ENCODE data around the gene PLBD2.

DNA sequence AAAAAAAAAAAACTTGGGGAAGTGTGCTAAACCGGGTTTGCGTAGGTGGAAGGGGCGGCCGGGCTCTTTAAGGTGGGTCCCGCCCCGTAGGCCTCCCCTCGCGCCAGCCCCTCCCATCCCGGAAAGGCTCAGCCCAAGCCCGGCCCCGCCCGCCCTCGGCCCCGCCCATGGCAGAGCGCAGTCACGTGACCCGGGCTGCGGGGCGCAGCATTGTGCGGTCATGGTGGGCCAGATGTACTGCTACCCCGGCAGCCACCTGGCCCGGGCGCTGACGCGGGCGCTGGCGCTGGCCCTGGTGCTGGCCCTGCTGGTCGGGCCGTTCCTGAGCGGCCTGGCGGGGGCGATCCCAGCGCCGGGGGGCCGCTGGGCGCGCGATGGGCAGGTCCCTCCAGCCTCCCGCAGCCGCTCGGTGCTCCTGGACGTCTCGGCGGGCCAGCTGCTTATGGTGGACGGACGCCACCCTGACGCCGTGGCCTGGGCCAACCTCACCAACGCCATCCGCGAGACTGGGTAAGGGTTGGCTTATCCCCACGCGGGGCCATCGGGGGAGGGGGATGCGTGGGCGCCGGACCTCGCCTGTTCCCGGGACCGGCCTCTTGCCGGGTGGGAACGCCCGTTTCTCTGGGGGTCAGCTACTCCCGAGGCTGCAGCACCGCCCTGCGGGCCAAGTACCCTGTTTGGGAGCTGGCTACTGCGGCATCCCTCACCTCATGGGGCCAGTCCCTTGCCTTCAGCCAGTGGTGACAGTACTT, at the start of gene PLBD2:
- TF ChIP-seq, protein P1, sequence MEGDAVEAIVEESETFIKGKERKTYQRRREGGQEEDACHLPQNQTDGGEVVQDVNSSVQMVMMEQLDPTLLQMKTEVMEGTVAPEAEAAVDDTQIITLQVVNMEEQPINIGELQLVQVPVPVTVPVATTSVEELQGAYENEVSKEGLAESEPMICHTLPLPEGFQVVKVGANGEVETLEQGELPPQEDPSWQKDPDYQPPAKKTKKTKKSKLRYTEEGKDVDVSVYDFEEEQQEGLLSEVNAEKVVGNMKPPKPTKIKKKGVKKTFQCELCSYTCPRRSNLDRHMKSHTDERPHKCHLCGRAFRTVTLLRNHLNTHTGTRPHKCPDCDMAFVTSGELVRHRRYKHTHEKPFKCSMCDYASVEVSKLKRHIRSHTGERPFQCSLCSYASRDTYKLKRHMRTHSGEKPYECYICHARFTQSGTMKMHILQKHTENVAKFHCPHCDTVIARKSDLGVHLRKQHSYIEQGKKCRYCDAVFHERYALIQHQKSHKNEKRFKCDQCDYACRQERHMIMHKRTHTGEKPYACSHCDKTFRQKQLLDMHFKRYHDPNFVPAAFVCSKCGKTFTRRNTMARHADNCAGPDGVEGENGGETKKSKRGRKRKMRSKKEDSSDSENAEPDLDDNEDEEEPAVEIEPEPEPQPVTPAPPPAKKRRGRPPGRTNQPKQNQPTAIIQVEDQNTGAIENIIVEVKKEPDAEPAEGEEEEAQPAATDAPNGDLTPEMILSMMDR (conservative IDR thresholded peaks at IDR 0.05): no peak
- no peak for TF ChIP-seq EZH2 (IDR thresholded peaks at IDR 0.05; ENCODE audit: low read depth)

Data from PC-9 (cell line).